GM12865 (cell line): ENCODE measurements around the gene LKAAEAR1.

Source experiments
- DNase-seq: peaks from one replicate; pipeline ENCODE4 v3.0.0; 2010; ENCODE audit warnings: low read depth
- H3K4me3 ChIP-seq: 2 replicates; pipeline ENCODE4 v1.5.1; 2011; ENCODE audit warnings: mild to moderate bottlenecking, low read depth, low read length, control low read depth
- TF ChIP-seq, protein P1 (sequence below): IDR thresholded peaks from 2 replicates; pipeline ENCODE4 v1.5.1; 2011; ENCODE audit warnings: low read length, control low read depth, low read depth, inconsistent platforms; ENCODE audit not compliant: insufficient read depth; ENCODE audit errors: missing control alignments

Gene LKAAEAR1

DNA sequence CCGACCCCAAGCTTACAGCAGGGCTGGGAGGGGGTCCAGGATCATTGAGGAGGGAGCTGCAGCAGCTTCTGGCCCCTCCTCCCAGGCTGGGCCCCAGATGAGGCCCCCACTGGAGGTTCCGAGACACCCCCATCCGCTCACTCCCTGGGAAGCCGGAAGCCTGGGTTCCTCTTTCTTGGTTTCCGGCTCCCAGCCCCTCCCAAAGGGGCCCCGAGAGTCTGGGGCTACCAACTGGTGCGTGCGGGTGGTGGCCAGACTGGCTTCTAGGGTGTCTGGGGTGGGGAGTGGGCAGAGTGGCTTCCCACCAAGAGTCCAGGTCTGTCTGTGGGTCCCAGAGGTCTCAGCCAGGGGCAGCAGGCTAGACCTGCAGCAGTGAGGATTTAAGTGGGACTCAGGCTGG lies 7.1 kb downstream of the LKAAEAR1 start:
- peak overlapping the region; percentile 60 for H3K4me3 ChIP-seq
- DNase-seq, result peak; percentile 76
- TF ChIP-seq, protein P1, sequence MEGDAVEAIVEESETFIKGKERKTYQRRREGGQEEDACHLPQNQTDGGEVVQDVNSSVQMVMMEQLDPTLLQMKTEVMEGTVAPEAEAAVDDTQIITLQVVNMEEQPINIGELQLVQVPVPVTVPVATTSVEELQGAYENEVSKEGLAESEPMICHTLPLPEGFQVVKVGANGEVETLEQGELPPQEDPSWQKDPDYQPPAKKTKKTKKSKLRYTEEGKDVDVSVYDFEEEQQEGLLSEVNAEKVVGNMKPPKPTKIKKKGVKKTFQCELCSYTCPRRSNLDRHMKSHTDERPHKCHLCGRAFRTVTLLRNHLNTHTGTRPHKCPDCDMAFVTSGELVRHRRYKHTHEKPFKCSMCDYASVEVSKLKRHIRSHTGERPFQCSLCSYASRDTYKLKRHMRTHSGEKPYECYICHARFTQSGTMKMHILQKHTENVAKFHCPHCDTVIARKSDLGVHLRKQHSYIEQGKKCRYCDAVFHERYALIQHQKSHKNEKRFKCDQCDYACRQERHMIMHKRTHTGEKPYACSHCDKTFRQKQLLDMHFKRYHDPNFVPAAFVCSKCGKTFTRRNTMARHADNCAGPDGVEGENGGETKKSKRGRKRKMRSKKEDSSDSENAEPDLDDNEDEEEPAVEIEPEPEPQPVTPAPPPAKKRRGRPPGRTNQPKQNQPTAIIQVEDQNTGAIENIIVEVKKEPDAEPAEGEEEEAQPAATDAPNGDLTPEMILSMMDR, result no peak

DNA sequence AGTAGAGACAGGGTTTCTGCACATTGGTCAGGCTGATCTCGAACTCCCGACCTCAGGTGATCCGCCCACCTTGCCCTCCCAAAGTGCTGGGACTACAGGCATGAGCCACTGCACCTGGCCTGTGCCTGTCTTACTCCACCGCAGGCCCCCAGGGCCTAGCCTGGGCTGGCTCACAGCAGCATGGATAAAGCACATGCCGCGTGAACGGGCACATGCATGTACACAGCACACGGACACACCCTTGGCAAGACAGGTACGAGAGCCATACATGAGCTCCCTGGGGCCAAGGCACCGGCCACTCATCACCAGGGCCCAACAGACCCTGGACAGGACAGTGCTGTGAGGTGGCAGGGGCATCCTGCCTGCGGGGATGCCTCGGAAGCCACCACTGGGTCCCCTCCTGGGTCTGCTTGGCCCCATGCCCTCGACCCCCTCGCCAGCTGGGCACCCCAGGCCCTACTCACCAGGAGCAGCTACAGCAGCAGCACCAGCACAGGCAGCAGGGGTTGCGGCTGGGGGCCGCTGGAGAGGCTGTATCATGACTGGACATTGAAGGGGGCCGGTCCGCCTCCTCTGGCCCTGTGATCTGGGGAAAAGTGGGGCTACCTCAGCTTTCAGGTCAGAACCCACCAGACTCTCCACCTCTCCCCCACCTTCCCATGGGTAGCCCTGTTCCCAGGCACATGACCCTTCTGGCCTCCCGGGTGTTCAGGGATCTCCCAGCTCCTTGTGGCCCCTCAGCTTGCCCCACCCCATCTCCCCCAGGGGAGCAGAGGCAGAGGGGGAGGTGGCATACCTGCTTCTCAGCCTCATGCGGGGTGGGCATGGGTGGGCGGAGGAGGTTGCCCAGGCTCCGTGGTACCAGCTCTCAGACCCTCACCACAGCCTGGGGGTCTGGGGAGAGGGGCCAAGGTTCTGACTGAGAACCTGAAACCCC lies 7.9 kb downstream of the LKAAEAR1 start:
- no peak for DNase-seq
- H3K4me3 ChIP-seq, result peak overlapping the region; percentile 60
- TF ChIP-seq, protein P1, result no peak

DNA sequence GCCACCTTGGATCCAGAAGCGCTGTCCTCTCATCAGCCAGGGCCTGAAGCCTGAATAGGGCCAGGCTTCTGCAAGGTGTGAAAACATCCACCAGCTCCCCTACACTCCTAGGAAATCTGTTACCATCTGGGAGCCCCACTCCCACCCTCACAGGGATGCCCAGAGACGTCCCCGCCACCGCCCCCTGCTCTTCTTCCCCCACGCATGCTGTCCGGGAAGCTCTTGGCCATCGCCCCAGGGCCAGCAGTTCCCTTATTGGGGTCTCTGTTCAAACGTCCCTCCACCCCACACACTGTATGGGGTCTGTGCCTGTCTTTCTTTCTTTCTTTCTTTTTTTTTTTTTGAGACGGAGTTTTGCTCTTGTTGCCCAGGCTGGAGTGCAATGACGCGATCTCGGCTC lies 8.6 kb downstream of the LKAAEAR1 start:
- DNase-seq, result no peak
- H3K4me3 ChIP-seq, result no peak overlapping the region
- TF ChIP-seq, protein P1, result no peak

DNA sequence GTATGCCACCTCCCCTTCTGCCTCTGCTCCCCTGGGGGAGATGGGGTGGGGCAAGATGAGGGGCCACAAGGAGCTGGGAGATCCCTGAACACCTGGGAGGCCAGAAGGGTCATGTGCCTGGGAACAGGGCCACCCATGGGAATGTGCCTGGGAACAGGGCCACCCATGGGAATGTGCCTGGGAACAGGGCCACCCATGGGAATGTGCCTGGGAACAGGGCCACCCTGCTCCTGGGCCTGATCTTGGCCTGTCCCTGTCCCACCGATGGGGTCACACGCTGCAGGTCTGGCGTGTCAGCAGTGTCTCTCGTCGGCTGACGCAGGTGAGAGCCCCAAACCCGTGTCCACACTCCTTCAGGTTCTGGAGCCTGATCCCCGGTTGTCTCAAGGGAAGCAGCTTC lies 9.2 kb downstream of the LKAAEAR1 start:
- TF ChIP-seq, protein P1, result no peak
- no peak for DNase-seq
- no peak overlapping the region for H3K4me3 ChIP-seq

DNA sequence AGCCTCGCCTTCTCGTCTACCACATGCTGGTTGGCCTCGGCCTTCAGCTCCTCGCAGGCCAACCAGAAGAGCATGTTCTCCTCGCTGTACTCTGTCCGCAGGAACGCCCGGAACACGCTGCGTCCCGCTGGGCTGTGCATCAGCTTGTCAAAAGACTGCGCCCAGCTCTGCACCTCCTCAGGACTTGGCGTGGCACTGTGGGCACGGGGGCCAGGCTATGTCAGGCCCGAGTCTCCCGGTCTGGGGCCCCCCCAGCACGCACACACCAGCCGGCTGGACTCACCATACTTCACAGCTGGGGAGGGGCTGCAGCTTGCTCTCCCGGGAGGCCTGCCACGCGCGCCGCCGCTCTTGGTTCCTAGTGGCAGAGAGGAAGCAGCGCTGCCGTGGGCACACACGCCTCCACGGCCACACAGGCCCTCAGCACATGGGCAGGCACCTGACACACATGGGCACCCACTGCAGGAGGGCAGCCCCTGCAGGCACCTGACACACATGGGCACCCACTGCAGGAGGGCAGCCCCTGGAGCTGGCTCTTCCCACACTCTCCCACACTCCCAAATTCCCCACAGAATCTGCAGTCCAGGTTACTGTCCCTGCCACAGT lies 9.9 kb downstream of the LKAAEAR1 start:
- TF ChIP-seq, protein P1, result no peak
- H3K4me3 ChIP-seq, result no peak overlapping the region
- DNase-seq, result no peak

DNA sequence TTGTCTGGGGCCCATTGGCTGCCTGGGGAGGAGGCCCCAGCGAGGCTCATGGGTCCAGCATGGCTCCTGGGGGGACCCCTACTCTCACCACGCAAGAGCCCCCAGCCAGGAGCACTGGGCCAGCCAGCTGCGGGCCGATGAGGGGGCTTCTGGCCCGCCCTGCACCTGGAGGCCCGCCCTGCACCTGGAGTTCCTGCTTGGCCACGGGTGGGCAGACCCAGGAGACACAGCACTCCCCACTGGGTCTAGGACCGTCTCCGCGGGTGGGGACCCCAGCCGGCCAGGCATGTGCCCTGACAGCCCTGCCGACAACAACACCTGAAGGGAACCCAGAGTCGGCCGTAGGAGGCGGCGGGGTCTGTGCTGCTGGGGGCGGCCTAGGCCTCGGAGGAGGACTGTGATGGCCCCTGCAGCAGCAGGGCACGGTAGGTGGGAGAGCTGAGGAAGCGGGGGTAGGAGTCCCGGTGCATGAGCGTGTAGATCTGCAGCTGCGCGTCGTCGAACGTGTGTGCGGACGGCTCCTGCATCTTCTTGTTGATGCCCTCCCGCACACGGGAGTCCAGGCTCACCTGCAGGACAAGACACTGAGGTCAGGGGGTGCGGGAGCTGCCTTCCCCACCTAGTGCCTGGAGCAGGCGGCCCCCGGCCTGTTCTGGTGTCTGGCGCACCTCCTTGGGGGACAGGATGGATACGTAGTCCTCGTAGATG lies 10.6 kb downstream of the LKAAEAR1 start:
- no peak for DNase-seq
- TF ChIP-seq, protein P1, result no peak
- H3K4me3 ChIP-seq, result no peak overlapping the region
